CD4-positive, alpha-beta T cell treated with Interleukin-12 subunit alpha and Interleukin-12 subunit beta, for 1 hour (primary cell): Measurements from ENCODE around the gene CLDN2.

ENCODE experiments used
- DNase-seq: peaks from one replicate; pipeline ENCODE4 v3.0.0-alpha.2; 2020

Gene CLDN2

GRCh38 chrX:106927023-106927422, 6.8 kb downstream of the CLDN2 start:
- DNase-seq = no peak

- no peak for DNase-seq
Measured at GRCh38 chrX:106927700-106928099, 7.5 kb downstream of the CLDN2 start.

GRCh38 chrX:106928227-106928626, 8.0 kb downstream of the CLDN2 start:
- DNase-seq = no peak

- no peak for DNase-seq
Measured at GRCh38 chrX:106931831-106932491, 11.8 kb downstream of the CLDN2 start.

GRCh38 chrX:106932492-106932923, 12.3 kb downstream of the CLDN2 start:
- no peak for DNase-seq

GRCh38 chrX:106932960-106933537, 12.8 kb downstream of the CLDN2 start:
- DNase-seq = no peak

- DNase-seq = no peak
Measured at GRCh38 chrX:106933538-106933961, 13.3 kb downstream of the CLDN2 start.

- no peak for DNase-seq
Measured at GRCh38 chrX:106935175-106935574, 15.0 kb downstream of the CLDN2 start.

GRCh38 chrX:106936246-106936645, 16.0 kb downstream of the CLDN2 start:
- DNase-seq = no peak

- DNase-seq = no peak
Measured at GRCh38 chrX:106939566-106939965, 19.4 kb downstream of the CLDN2 start.

- DNase-seq = no peak
Measured at GRCh38 chrX:106940068-106940467, 19.9 kb downstream of the CLDN2 start.

GRCh38 chrX:106946464-106946863, 26.3 kb downstream of the CLDN2 start:
- DNase-seq = no peak

GRCh38 chrX:106948641-106949040, 28.4 kb downstream of the CLDN2 start:
- no peak for DNase-seq

GRCh38 chrX:106949366-106949765, 29.2 kb downstream of the CLDN2 start:
- no peak for DNase-seq

- no peak for DNase-seq
Measured at GRCh38 chrX:106950381-106950780, 30.2 kb downstream of the CLDN2 start.

GRCh38 chrX:106951230-106951629, 31.0 kb downstream of the CLDN2 start:
- DNase-seq = no peak

GRCh38 chrX:106952089-106952488, 31.9 kb downstream of the CLDN2 start:
- DNase-seq = no peak

- DNase-seq = no peak
Measured at GRCh38 chrX:106952538-106952937, 32.3 kb downstream of the CLDN2 start.

GRCh38 chrX:106952988-106953387, 32.8 kb downstream of the CLDN2 start:
- DNase-seq = no peak

GRCh38 chrX:106954041-106954440, 33.8 kb downstream of the CLDN2 start:
- no peak for DNase-seq

GRCh38 chrX:106955004-106955772, 35.0 kb downstream of the CLDN2 start:
- DNase-seq = no peak

- DNase-seq = no peak
Measured at GRCh38 chrX:106957856-106958255, 37.7 kb downstream of the CLDN2 start.

GRCh38 chrX:106959901-106960300, 39.7 kb downstream of the CLDN2 start:
- no peak for DNase-seq

- no peak for DNase-seq
Measured at GRCh38 chrX:106963111-106963510, 42.9 kb downstream of the CLDN2 start.
